ENCODE results near the gene PRR16.

Gene PRR16

DNA sequence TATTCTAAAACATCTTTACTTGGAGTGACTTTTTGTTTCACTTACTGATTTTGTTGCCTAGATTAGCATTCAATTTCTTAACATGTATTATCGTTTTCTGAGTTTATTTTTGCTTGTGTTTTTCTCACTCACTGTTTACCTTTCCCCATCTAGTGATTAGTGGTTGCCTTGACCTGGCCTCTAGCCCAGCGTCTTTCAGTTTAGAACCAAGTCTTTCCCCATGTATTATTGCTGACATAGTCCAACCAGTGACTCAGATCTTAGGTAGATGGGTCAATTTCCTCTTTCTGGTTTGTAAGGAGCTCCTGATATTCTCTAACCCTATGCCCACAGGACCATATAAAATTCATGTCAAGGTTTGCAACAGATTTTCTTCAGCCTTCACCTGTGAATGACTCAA, 135.5 kb downstream of the PRR16 start:
- no peak for DNase-seq

- no peak for DNase-seq
Observed at GRCh38 chr5:120600639-120601038, 136.5 kb downstream of the PRR16 start.

GRCh38 chr5:120602033-120602432, 137.9 kb downstream of the PRR16 start:
- DNase-seq = no peak

DNA sequence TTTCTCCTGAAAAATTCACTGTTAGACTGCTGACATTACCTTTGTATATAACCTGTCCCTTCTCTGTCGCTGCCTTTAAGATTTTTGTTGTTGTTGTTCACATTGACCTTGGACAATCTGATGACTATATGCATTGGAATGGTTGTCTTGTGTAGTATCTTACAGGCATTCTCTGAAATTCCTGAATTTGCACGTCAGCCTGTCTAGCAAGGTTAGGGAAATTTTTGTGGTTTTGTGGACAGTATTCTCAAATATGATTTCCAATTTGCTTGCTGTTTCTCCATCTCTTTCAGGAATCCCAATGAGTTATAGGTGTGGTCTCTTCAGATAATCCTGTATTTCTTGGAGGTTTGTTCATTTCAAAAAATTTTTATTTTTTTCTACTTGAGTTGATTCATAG, 140.8 kb downstream of the PRR16 start:
- no peak for DNase-seq

GRCh38 chr5:120605325-120606079, 141.4 kb downstream of the PRR16 start:
- no peak for DNase-seq

DNA sequence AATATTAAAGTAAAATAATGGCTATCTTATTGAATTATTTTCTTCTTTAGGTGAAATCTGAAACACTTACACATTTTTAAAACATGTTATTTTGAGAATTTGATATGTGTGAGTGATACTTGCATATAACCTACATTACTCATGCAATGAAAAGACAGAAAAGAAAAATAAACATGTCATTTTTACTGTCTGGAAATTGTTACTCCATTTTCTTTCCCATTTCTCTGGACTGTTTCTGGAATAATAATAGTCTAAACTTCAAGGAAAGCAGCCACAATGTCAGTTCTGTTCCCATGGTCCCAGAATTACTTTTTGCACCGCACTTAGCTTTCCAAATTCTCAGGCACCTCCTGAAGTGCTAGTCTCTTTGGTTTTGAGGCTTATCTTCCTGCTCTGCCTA, 145.5 kb downstream of the PRR16 start:
- DNase-seq = no peak

DNA sequence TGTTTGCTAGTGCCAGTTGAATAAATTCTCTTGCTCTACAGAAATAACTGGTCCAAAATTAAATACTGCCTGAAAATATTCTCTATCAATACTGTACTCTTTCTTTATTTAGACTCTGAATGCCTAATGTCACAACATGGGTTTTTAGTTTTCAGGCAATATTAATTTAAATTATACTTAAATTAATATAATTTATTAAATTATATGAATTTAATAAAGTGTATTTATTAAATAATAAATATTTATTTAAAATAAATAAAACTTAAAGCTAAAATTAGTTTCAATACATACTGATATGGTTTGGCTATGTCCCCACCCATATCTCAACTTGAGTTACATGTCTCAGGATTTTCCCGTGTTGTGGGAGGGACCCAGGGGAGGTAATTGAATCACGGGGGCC, 146.0 kb downstream of the PRR16 start:
- no peak for DNase-seq

- DNase-seq = no peak
Observed at GRCh38 chr5:120613729-120614128, 149.6 kb downstream of the PRR16 start.

DNA sequence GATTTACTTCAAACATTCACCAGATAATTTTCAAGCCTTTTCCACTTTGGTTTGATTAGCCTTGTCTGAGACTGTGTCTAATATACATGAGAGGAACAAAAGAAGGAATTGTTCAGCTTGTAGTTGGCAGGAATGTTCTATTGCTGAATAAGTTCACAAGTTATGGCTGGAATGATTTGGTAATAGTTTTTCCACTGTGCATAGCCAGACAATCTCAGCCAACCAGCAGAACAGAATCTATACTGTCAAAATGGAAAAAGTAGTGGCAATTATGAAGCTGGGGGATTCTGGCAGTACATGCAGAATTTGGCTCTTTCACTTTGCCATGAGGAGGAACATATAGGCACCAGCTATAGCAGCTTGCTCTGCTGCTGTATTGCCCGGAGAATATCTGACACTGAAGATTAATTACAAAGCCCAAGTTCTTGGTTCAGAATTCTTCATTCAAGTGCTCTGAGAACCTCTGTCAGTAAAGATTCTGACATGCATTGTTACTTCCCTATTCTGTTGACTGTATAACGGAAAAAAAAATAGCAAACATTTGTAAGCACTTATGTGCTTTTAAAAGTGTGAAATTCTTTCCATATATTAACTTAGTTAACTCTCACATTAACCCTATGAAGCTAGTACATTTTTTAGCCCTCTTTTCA, 150.6 kb downstream of the PRR16 start:
- DNase-seq = no peak

- DNase-seq = no peak
Observed at GRCh38 chr5:120615967-120616645, 152.0 kb downstream of the PRR16 start.

GRCh38 chr5:120621339-120621738, 157.2 kb downstream of the PRR16 start:
- no peak for DNase-seq

GRCh38 chr5:120624021-120624563, 160.0 kb downstream of the PRR16 start:
- DNase-seq = no peak

DNA sequence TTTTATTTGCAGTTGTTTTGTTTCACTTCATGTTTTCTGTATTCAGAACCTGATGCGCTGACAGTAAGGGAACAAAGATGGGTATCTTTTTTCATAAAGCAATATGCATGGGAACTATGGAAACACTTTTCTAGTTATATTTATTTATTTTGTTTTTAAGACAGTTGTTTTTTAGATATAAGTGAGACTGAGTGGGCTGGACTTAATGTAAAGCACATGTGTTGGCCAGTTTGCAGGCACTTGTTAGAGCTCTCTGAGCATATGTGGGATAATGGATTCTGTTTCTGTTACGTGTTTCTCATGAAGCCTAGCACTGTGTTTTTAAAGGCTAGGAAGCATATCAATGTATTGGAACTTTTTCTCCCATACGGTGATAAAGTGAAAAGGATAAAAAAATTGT, 164.1 kb downstream of the PRR16 start:
- no peak for DNase-seq

GRCh38 chr5:120630550-120630949, 166.4 kb downstream of the PRR16 start:
- DNase-seq = no peak

- DNase-seq = no peak
Observed at GRCh38 chr5:120631611-120632010, 167.5 kb downstream of the PRR16 start.

- no peak for DNase-seq
Observed at GRCh38 chr5:120632430-120632829, 168.3 kb downstream of the PRR16 start.

- DNase-seq = no peak
Observed at GRCh38 chr5:120638449-120638848, 174.3 kb downstream of the PRR16 start.

DNA sequence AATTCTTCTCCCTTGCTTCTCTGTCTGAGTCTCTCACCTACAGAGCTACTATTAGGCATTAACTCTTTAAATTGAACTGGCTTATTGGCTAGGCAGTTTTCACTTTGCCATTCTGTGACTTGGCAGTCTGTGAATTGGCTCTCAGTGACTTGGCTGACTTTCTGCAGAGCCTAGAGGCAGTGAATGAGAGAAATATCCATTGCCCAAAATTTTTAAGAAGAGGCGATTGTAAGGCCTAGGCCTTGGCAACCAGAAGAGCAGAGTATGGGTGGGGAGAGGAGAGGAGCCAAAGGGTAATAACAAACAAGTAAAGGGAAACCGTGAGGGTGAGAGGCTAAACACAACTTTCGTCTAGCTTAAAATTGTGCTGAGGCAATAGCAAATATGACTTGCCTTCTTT, 176.7 kb downstream of the PRR16 start:
- DNase-seq = no peak

GRCh38 chr5:120644516-120644915, 180.4 kb downstream of the PRR16 start:
- no peak for DNase-seq

GRCh38 chr5:120655828-120656435, 191.8 kb downstream of the PRR16 start:
- DNase-seq = no peak

GRCh38 chr5:120657104-120657503, 193.0 kb downstream of the PRR16 start:
- DNase-seq = no peak

GRCh38 chr5:120677481-120677880, 213.4 kb downstream of the PRR16 start:
- DNase-seq = no peak

DNA sequence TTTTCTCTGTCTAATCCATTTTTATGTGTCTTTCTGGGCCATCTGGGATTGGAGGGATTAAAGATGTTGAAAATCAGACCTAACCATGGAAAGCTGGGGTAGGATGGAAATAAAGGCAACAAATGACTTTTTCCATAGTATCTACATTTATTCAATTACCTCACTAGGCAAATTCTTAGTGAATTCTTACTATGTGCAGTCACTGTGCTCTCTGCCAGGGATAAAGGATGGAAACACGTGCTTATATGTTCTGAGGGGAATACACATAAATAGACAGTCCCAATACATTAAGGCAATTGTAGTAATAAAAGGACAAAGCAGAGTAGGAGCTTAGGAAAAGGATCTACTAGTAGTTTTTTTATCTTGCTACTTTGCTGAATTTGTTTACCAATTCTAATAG, 214.2 kb downstream of the PRR16 start:
- DNase-seq = no peak

Data from activated gamma-delta T cell treated with Interleukin-2 at 50 U/mL for 16 hours (primary cell).